Activated CD8-positive, alpha-beta memory T cell treated with anti-CD3 and anti-CD28 coated beads, Interleukin-2, amount 50 U/mL, for 48 hours (primary cell): ENCODE measurements around the gene IL26.

Experiments
- DNase-seq: peaks from one replicate; pipeline ENCODE4 v3.0.0-alpha.2; 2020

The IL26 gene

DNA sequence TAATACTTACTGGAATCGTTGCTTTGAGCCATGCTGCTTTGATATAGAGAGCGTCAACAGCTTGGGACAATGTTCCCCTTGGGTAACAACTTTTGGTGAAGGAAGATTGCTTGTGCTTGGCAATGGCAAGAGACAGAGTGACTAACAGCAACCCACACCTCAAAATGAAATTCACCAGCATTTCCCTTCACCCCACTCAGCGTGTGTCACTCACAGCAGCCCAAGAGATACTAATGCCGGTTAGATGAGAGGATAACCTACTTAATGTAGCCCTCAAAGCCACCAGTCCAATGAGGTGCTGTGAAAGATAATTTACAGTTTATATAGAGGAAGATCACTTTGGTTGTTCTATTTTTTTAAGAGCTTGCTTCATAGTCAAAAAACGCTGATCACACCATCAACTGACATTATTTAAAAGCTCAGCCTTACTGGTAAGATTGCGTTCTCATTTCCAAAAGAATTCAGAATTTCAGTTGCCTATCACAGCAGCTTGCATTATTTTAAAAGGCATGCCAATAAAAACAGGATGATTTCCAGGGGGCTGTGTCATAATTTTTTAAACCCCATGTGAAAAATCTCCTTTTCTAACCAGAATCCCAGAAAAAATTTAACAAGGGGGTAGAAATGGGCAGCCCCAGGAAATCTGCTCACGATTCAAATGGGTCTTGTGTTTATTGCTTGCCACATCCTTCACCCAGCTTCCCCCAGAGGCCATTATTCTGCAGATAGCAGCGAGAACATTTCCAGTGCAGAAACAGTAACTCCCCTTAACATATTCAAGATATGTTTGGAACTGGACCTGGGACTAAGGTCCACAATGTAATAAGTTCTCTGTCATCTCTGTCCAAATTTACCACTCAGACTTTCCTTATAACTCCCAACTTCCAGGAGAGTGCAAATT, at the start of gene IL26:
Gene IL26, minus strand, starts transcription at position 235 of the 901 bp plus-strand sequence. Its CDS starts 54 bp downstream, at position 181.
- no peak for DNase-seq

- DNase-seq: no peak
These were observed 47.1 kb upstream of the IL26 start for GRCh38 chr12:68272732-68273131.

DNA sequence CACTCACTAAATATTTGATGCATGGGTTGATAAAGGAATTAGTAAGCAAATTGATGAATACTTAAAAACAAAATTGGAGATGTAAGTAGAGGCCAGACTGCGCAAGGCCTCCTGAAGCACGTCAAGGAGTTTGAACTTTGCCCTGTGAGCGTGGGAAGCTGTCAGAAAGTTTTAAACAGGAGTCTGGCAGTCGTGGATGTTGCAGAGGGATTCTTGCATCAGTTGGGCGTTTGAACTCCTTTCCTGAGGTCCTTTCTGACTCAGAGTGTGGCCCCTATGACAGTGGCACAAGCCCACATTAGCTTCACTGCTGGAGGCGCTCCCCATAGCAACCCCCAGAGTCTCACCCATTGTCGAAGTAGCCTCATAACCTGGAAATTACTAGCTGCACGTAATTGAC, 45.7 kb upstream of the IL26 start:
- DNase-seq: no peak

DNA sequence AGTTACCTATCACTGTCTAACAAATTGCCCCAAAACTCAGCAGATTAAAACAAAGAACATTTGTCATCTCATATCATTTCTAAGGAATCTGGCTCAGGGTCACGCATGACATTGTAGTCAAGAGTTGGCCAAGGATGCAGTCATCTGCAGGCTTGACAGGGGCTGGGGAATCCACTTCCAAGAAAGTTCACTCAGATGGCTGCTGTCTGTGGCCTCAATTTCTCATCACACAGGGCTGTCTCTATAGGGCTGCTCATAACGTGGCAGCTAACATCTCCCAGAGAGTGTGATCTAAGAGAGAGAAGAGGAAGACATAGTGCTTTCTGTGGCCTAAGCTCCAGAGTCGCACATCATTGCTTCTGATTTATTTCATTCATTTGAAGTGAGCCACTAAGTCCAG, 44.7 kb upstream of the IL26 start:
- DNase-seq: no peak

DNA sequence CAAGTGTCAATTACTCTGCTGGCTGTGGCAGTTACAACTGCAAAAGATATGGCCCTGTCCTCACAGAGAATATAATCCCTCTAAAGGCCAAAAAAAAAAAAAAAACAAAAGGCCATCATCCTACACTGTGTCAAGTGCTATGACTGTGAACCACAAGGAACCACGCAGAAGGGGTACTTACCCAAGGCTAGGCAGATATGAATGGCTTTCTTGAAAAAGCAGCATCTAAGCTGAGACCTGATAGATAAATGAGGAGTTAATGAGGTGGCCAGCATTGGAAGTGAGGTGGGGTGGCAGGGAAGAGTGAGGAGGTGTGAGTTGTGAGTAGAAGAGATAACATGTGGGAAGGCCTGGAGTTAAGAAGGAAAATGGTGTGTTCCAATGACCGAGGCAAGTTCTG, 44.2 kb upstream of the IL26 start:
- no peak for DNase-seq

DNA sequence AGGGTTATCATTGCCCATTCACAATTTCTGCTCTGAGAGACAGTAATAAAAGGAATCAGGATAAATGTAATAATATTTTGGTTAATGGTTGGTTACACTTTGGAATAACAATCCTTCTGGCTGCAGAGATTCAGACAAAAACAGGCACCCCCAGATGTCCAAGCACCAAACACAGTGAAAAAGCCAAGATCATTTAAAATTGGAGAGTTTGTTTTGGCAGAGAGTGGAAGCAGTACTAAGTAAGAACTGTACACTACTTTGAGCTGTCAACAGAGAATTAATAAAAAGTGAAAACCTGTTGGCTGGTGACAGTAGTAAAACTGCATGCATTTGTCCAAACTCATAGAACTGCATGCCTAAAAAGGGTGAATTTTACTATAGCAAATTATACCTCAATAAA, 43.4 kb upstream of the IL26 start:
- DNase-seq: no peak

DNA sequence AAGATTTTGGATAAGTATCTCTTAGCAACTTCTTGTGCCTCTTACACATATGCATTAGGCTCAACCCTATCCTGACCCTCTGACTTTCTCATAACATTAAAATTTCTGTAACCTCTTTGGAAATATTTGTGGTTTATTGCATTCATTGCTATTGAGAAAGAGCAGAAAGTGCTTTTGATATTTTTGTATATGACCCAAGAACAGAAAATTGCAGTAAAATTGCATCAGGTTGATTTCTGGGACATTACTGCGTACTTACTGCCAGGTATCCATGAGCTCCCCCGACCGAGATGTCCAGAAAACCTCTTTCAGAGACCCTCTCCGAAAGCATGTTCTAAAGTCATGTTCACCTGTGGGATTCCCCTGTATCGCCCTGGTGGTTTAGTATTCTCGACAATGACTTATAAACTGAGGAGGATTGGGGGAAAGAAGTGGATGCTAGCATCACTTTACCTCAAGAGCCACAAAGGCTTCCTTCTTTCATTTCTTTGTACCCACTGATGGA, 42.3 kb upstream of the IL26 start:
- DNase-seq: no peak

GRCh38 chr12:68264857-68265256, 39.2 kb upstream of the IL26 start:
- DNase-seq: no peak

DNA sequence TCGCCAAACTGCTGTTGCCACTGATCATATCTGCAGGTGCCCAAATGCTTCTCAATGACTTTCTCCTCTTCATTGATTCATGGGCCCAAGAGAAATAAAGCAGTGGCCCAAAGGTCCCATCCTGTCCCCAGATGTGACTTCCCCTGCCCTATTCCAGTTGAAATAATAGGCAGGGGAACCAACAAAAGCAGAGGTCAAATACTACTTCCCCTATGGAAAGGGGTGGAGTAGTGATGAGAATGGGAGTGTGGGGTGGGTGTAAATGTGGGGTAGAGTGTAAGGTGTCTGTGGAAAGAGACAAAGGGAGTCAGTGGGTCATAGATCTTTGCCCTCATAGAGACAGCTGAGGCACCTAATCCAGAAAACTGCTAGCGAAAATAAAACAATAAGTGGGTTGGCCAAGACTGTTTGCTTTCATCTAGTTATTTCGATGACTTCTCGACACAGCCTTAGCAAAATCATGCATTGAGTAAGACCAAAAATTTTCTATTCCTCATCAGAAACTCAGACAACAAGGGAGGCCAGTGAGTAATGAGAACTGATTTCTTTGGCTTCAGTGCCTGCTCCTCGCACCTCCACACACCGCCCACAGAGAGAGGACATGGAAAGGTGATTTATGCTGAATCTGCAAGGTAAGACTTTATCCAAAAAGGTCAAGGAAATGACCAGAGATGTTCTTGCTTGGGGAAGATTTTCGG, 38.7 kb upstream of the IL26 start:
- DNase-seq: no peak

DNA sequence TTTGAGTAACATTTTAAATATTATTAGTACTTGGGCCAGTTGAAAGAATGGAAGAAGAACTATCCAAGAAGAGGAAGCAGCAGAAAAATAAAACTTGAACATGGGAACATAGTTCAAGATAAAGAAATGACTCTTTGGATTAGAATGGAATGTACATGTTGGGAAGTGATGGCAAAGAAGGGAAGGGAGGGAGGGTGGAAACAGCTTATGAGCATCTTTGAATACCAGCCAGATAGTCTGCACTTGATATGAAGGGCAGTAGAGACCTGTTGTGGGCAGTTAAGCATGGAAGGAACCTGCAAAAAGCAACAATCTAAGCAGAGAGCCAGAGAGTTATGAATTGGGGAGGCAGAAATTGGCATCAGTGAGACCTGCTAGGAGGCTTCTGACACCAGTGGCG, 37.8 kb upstream of the IL26 start:
- DNase-seq: no peak

DNA sequence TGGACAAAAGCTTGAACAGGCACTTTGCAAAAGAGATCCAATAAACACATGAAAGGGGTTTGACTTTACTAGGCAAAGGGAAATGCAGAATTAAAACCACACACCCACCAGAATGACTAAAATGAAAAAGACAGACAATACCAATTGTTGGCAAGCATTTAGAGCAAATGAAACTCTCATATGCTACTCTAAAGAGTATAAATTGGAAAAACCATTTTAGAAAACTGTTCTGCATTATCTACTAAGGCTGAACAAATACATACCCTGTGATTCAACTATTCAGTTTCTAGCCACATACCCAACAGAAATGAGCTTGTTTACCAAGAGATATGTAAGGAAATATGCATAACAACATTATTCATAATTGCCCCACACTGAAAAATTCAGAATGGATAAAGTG, 36.3 kb upstream of the IL26 start:
- DNase-seq: no peak

DNA sequence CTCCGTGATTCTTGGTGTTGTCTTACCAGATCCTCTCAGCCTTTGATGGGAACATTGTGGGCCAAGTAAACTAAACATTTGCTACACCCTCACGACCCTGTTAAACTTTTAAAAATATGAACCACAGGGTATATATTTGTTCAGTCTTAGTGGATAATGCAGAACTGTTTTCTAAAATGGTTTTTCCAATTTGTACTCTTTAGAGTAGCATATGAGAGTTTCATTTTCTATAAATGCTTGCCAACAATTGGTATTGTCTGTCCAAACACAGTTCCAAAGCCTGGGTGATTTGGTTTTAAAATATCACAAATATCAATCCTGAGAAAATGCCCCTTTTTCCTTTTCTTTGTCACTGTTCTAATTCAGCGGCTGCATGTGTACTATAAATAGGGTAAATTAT, 34.5 kb upstream of the IL26 start:
- no peak for DNase-seq

GRCh38 chr12:68259318-68259940, 33.8 kb upstream of the IL26 start:
- DNase-seq: peak; percentile 67

GRCh38 chr12:68253504-68253903, 27.9 kb upstream of the IL26 start, which contains the start of gene IL22:
IL22 (minus strand) TSS chr12:68253604; CDS start chr12:68253448, 156 bp downstream.
- DNase-seq: no peak

- no peak for DNase-seq
These were observed 26.5 kb upstream of the IL26 start for GRCh38 chr12:68252077-68252476.

DNA sequence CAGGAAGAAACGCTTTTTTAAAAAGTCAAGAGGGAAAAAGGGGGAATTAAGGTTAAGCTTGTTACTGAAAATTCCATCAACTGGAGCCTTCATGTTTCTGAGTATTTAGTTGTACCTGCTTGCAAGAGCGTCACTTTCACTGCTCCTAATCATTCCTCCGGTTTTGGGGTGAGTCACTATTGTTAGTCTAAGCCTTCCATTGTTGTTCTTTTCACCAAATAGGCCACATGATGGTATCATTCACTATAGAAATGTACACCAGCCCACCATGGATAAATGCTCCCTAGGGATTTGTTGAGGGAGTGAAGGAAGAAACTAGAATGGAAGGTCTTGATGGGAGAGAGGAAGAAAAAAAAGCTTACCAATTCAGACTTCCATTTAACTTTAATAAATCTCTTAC, 24.8 kb upstream of the IL26 start:
- no peak for DNase-seq

DNA sequence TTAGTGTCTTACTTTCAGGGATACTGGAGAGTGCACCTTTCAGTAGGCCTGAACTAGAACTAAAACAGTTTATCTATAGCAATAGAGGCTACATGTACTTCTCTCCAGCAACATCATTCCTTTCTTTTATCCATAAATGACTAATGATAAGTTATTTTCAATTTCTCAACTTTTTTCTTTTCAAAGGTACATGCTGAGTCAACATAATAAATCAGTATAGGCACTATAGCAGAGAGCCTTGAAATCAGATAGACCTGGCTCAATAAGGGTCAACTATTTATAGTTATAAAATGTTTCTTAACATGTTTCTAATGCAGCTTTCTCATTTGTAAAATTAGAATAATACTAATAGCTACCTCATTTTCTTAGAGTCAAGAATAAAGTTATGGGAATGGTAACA, 22.2 kb upstream of the IL26 start:
- DNase-seq: no peak

- no peak for DNase-seq
These were observed 20.7 kb upstream of the IL26 start for GRCh38 chr12:68246350-68246749.

DNA sequence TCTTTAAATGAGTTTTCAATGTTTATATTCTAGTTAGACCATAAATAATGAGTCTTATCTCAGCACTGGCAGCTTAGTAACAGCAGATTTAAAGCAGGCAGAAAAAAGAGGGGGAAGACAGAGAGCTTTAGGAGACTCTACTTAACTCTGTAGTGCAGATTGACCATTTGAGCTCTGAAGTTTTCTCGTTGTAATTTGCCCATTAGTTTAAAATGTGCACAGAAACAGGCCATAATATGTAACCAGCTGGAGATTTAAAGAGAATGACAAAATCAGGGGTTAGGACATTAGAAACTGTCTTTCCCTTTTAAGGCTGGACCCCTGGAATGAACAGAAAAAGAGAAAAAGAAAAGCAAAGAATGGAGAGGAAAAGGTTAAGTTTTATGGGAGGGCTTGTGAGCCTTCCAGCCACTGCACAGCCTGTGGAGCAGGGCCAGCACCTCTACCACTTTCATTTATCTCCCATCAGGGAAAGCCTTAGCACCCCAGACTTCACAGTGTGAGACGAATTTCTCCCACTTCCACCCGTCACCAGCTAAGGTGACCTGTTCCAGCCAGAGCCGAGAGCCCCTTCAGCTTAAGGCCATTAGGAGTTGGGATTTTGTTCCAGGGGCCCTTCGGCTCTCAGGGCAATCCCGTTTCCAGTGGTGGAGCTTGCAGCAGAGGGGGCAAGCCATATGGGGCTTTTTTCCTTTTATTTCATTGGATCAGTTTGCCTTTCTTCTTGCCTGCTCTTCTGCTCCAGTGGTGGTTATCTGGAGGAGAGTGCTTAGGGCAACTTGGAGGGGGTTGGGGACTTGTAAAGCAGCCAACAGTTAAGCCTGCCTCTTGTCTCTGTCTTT, 19.8 kb upstream of the IL26 start:
- DNase-seq: no peak

GRCh38 chr12:68242777-68243176, 17.2 kb upstream of the IL26 start:
- DNase-seq: no peak

- DNase-seq: no peak
These were observed 15.4 kb upstream of the IL26 start for GRCh38 chr12:68240975-68241374.

DNA sequence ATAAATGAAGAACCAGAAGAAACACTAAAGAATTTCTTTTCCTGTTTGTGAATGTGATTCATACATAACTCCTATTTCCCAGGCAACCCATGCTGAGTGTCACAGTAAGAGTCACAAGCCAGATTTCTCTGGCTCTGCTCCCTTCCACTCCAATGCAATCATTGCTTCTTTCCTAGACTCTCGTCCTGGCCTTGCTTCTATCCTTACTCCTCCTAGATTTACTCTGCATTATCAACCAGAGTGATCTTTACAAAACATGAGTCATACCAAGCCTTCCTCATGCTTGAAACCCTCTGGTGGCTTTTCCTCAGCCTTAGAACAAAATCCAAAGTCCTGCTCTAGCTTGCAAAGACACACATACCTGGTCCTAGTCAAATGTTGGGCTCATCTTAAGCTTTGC, 14.5 kb upstream of the IL26 start:
- no peak for DNase-seq
